Glutamatergic neuron (in vitro differentiated cells): ENCODE measurements around the gene TCF12. TPM values are rescaled to one million over a fixed set of nuclear protein-coding genes. Genes with fewer than 3 reads are reported as not detected.

Source experiments
- DNase-seq: peaks from one replicate; pipeline ENCODE4 v3.0.0; 2022
- H3K27ac Mint-ChIP-seq: one replicate; pipeline ENCODE4 v1.8.0; 2020; ENCODE audit warnings: mild to moderate bottlenecking, mixed read lengths, inconsistent platforms; ENCODE audit not compliant: unreplicated experiment
- H3K27me3 Mint-ChIP-seq: one replicate; pipeline ENCODE4 v1.8.0; 2020; ENCODE audit warnings: mild to moderate bottlenecking, moderate library complexity, mixed read lengths, inconsistent platforms; ENCODE audit not compliant: unreplicated experiment
- H3K36me3 Mint-ChIP-seq: one replicate; pipeline ENCODE4 v1.8.0; 2020; ENCODE audit warnings: mild to moderate bottlenecking, mixed read lengths, inconsistent platforms; ENCODE audit not compliant: unreplicated experiment
- H3K4me1 Mint-ChIP-seq: one replicate; pipeline ENCODE4 v1.8.0; 2020; ENCODE audit warnings: mild to moderate bottlenecking, low read depth, mixed read lengths, inconsistent platforms; ENCODE audit not compliant: unreplicated experiment
- H3K4me3 Mint-ChIP-seq: one replicate; pipeline ENCODE4 v1.8.0; 2020; ENCODE audit warnings: mild to moderate bottlenecking, mixed read lengths, inconsistent platforms; ENCODE audit not compliant: unreplicated experiment
- H3K9me3 Mint-ChIP-seq: one replicate; pipeline ENCODE4 v1.8.0; 2020; ENCODE audit warnings: mild to moderate bottlenecking, moderate library complexity, mixed read lengths, inconsistent platforms; ENCODE audit not compliant: unreplicated experiment
- total RNA-seq: library from RNA; stranded (reverse); fragmentation: NEBNext Ultra II Directional; extraction: Animal tissue kit (Norgen Biotek cat#: 25700); gene quantifications from one replicate; pipeline ENCODE4 v1.2.1, GENCODE V29; 2021; ENCODE audit not compliant: unreplicated experiment
- TF ChIP-seq, protein P1 (sequence below): fragments of 200-600 bp; sonication (generic); IDR thresholded peaks from one replicate; pipeline ENCODE4 v1.5.0; 2021; ENCODE audit not compliant: partially characterized antibody, unreplicated experiment

Gene TCF12
- total RNA-seq, 1 donor from 2014 or later = 140 TPM

DNA sequence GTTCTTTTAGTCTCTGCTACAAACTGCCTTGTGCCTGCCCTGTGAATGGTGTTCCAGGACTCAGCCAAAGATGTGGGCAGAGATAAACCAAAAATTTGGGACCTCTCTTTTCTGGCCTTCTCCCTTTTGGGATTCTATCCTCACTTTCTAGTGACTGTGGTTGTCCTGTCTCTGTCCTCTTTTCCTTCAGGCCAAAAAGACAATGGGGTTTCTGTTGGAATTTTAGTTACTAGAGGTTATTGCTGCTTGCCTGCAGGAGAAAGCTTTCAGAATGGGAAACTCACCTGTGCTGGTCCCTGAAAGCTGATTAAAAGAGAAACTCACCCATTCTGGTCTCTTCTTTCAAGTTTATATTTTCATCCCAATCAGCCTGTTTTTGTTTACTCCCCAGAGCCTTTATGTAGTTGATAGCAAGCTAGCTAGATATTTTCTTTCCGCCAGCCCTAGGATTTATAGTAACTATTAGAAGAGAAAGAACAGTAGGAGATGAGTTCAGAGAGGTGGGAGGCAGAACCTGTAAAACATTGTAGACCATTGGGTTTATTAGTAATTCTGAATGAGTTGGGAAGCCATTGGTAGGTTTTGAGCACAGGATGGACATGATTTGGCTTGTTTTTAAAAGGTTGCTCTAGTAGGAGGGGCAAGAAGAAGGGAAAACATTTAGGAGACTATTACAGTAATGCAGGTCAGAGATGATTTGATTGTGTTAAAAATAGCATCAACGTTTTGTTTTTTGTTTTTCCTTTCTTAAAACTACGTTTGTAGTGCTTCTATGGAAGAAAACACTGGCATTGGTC lies 138.9 kb downstream of the TCF12 start:
- no peaks in the 10 kb centered on the region for H3K36me3 Mint-ChIP-seq

GRCh38 chr15:57059026-57059660 lies 140.7 kb downstream of the TCF12 start:
- H3K4me1 Mint-ChIP-seq = peaks cover 18% of the 10 kb centered on the region
- DNase-seq = no peak
- TF ChIP-seq, protein P1, sequence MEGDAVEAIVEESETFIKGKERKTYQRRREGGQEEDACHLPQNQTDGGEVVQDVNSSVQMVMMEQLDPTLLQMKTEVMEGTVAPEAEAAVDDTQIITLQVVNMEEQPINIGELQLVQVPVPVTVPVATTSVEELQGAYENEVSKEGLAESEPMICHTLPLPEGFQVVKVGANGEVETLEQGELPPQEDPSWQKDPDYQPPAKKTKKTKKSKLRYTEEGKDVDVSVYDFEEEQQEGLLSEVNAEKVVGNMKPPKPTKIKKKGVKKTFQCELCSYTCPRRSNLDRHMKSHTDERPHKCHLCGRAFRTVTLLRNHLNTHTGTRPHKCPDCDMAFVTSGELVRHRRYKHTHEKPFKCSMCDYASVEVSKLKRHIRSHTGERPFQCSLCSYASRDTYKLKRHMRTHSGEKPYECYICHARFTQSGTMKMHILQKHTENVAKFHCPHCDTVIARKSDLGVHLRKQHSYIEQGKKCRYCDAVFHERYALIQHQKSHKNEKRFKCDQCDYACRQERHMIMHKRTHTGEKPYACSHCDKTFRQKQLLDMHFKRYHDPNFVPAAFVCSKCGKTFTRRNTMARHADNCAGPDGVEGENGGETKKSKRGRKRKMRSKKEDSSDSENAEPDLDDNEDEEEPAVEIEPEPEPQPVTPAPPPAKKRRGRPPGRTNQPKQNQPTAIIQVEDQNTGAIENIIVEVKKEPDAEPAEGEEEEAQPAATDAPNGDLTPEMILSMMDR = no peak
- peak overlapping the region; percentile 15 for H3K27ac Mint-ChIP-seq
- peaks cover 2% of the 10 kb centered on the region for H3K27me3 Mint-ChIP-seq
- H3K4me3 Mint-ChIP-seq = no peak overlapping the region
- H3K36me3 Mint-ChIP-seq = no peaks in the 10 kb centered on the region
- H3K9me3 Mint-ChIP-seq = no peaks in the 10 kb centered on the region

More for the DNA sequence above, 138.9 kb downstream of the TCF12 start:
- TF ChIP-seq, protein P1 = no peak
- Mint-ChIP-seq H3K4me1 (peaks cover 23% of the 10 kb centered on the region), H3K27me3 (peaks cover 2% of the 10 kb centered on the region), H3K27ac (no peak overlapping the region), H3K4me3 (no peak overlapping the region), H3K9me3 (no peaks in the 10 kb centered on the region)
- no peak for DNase-seq

DNA sequence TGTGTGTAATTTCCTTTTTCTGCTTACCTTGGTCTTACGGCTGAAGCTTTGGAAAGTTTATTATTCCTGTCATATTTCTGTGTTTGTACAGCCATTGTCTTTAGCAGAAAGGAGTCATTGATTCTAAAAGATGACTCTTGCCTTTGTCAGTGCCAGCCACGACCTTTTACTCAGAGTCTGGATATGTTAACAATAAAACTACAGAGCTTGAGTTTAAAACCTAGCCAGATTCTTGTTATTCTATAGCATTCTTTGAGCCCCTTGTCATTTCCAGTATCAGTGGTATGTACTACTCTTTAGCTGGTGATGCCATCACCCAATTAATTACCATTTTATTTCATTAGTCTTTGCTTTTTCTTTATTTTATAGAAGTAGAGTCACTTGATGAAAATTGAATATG lies 142.4 kb downstream of the TCF12 start:
- H3K4me1 Mint-ChIP-seq = peaks cover 16% of the 10 kb centered on the region
- H3K4me3 Mint-ChIP-seq = no peak overlapping the region
- TF ChIP-seq, protein P1 = no peak
- H3K27me3 Mint-ChIP-seq = peaks cover 2% of the 10 kb centered on the region
- no peaks in the 10 kb centered on the region for H3K9me3 Mint-ChIP-seq
- no peak for DNase-seq
- no peak overlapping the region for H3K27ac Mint-ChIP-seq
- H3K36me3 Mint-ChIP-seq = no peaks in the 10 kb centered on the region

DNA sequence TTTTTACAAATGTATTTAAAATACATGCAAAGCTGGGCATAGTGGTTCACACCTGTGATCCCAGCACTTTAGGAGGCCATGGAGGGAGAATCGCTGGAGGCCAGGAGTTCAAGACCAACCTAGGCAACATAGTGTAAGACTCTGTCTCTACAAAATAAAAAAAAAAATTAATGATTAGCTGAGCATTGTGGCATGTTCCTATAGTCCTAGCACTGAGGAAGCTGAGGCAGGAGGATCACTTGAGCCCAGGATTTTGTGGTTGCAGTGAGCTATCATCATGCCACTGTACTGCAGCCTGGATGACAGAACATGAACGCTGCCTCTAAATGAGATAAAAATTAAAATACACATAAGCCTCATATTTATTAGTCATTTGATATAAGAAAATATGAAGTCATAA lies 142.8 kb downstream of the TCF12 start:
- DNase-seq = no peak
- Mint-ChIP-seq H3K9me3 (no peaks in the 10 kb centered on the region), H3K27ac (no peak overlapping the region), H3K4me3 (no peak overlapping the region), H3K36me3 (no peaks in the 10 kb centered on the region), H3K4me1 (peaks cover 16% of the 10 kb centered on the region), H3K27me3 (peaks cover 2% of the 10 kb centered on the region)
- TF ChIP-seq, protein P1 = no peak

DNA sequence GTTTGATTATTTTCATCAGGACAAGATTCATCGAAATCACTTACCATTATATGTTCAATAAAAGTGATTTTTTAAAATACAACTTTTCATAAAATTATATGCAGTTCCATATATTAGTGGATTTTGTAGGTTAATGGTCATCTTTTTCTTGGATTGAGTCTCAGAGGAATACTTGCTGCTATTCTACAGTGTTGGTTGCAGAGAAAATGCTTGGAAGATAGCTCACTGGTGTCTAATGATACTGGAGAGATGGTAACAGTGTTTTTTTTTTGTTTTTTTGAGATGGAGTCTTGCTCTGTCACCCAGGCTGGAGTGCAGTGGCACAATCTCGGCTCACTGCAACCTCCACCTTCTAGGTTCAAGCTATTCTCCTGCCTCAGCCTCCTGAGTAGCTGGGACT lies 143.3 kb downstream of the TCF12 start:
- TF ChIP-seq, protein P1 = no peak
- Mint-ChIP-seq H3K9me3 (no peaks in the 10 kb centered on the region), H3K36me3 (no peaks in the 10 kb centered on the region), H3K4me1 (peaks cover 16% of the 10 kb centered on the region), H3K4me3 (no peak overlapping the region), H3K27me3 (peaks cover 2% of the 10 kb centered on the region), H3K27ac (no peak overlapping the region)
- no peak for DNase-seq
